ENCODE results near the gene FAM20A. TPM values are rescaled to one million over a fixed set of nuclear protein-coding genes. Genes with fewer than 3 reads are reported as not detected.
A peak's percentile ranks its signal among the peaks of the same experiment; 100 is the strongest.

The FAM20A gene
- total RNA-seq, 1 donor from 2014 or later: 2.9 TPM

GRCh38 chr17:68594552-68594951 lies 6.6 kb downstream of the FAM20A start:
- peak overlapping the region; percentile 57 for H3K27ac ChIP-seq (replicated peaks)
- TF ChIP-seq CTCF (IDR thresholded peaks at IDR 0.05; ENCODE audit: borderline replicate concordance): no peak
- H3K36me3 ChIP-seq: no peaks in the 10 kb centered on the region
- intact Hi-C loops (cut with micrococcal nuclease): no loop called here
- H3K27me3 ChIP-seq (ENCODE audit: low read depth): peaks cover 12% of the 10 kb centered on the region
- H3K4me1 ChIP-seq: peaks cover 49% of the 10 kb centered on the region
- H3K9me3 ChIP-seq (replicated peaks): no peaks in the 10 kb centered on the region
- no peak overlapping the region for H3K4me3 ChIP-seq
- DNase-seq: no peak

GRCh38 chr17:68592682-68593641 lies 8.2 kb downstream of the FAM20A start:
- intact Hi-C loops (cut with micrococcal nuclease): no loop called here

GRCh38 chr17:68592009-68592408 lies 9.2 kb downstream of the FAM20A start:
- intact Hi-C loops (cut with micrococcal nuclease): no loop called here
- TF ChIP-seq CTCF (IDR thresholded peaks at IDR 0.05; ENCODE audit: borderline replicate concordance): no peak
- no peak overlapping the region for H3K4me3 ChIP-seq
- peaks cover 6% of the 10 kb centered on the region for H3K9me3 ChIP-seq (replicated peaks)
- DNase-seq: no peak
- H3K4me1 ChIP-seq: peaks cover 35% of the 10 kb centered on the region
- H3K27ac ChIP-seq (replicated peaks): peak overlapping the region; percentile 4
- H3K36me3 ChIP-seq: no peaks in the 10 kb centered on the region
- H3K27me3 ChIP-seq (ENCODE audit: low read depth): no peaks in the 10 kb centered on the region

More at GRCh38 chr17:68592682-68593641, 8.2 kb downstream of the FAM20A start:
- Histone ChIP-seq H3K4me3 (no peak overlapping the region), H3K36me3 (no peaks in the 10 kb centered on the region), H3K9me3 (replicated peaks) (peaks cover 6% of the 10 kb centered on the region), H3K4me1 (peaks cover 35% of the 10 kb centered on the region), H3K27ac (replicated peaks) (peak overlapping the region; percentile 4), H3K27me3 (ENCODE audit: low read depth) (no peaks in the 10 kb centered on the region)
- TF ChIP-seq CTCF (IDR thresholded peaks at IDR 0.05; ENCODE audit: borderline replicate concordance): no peak
- DNase-seq: no peak

- no peaks in the 10 kb centered on the region for H3K36me3 ChIP-seq
- peak; percentile 33 for DNase-seq
- peaks cover 31% of the 10 kb centered on the region for H3K4me1 ChIP-seq
- peaks cover 6% of the 10 kb centered on the region for H3K9me3 ChIP-seq (replicated peaks)
- H3K27me3 ChIP-seq (ENCODE audit: low read depth): no peaks in the 10 kb centered on the region
- no peak overlapping the region for H3K4me3 ChIP-seq
- intact Hi-C loops (cut with micrococcal nuclease): no loop called here
- no peak overlapping the region for H3K27ac ChIP-seq (replicated peaks)
- no peak for TF ChIP-seq CTCF (IDR thresholded peaks at IDR 0.05; ENCODE audit: borderline replicate concordance)
Observed at GRCh38 chr17:68591583-68591982, 9.6 kb downstream of the FAM20A start.

GRCh38 chr17:68589086-68589485 lies 12.1 kb downstream of the FAM20A start:
- no peak for DNase-seq
- Histone ChIP-seq H3K4me3 (no peak overlapping the region), H3K4me1 (peaks cover 23% of the 10 kb centered on the region), H3K27ac (replicated peaks) (no peak overlapping the region), H3K9me3 (replicated peaks) (peaks cover 6% of the 10 kb centered on the region), H3K27me3 (ENCODE audit: low read depth) (no peaks in the 10 kb centered on the region), H3K36me3 (no peaks in the 10 kb centered on the region)
- no peak for TF ChIP-seq CTCF (IDR thresholded peaks at IDR 0.05; ENCODE audit: borderline replicate concordance)
- intact Hi-C loops (cut with micrococcal nuclease): no loop called here
